ENCODE results near the gene KATNBL1.
A peak's percentile ranks its signal among the peaks of the same experiment; 100 is the strongest.

The KATNBL1 gene

GRCh38 chr15:34223904-34224596, 14.2 kb upstream of the KATNBL1 start:
- no peak for TF ChIP-seq CTCF (IDR thresholded peaks at IDR 0.05)
- DNase-seq (ENCODE audit: low spot score) = no peak
- peak overlapping the region; percentile 69 to 85 for H3K27ac ChIP-seq
- H3K4me3 ChIP-seq = peak overlapping the region; percentile 97

GRCh38 chr15:34217587-34218225, 7.8 kb upstream of the KATNBL1 start:
- Histone ChIP-seq H3K27ac (no peak overlapping the region), H3K4me3 (no peak overlapping the region)
- TF ChIP-seq CTCF (IDR thresholded peaks at IDR 0.05) = no peak
- DNase-seq (ENCODE audit: low spot score) = no peak

DNA sequence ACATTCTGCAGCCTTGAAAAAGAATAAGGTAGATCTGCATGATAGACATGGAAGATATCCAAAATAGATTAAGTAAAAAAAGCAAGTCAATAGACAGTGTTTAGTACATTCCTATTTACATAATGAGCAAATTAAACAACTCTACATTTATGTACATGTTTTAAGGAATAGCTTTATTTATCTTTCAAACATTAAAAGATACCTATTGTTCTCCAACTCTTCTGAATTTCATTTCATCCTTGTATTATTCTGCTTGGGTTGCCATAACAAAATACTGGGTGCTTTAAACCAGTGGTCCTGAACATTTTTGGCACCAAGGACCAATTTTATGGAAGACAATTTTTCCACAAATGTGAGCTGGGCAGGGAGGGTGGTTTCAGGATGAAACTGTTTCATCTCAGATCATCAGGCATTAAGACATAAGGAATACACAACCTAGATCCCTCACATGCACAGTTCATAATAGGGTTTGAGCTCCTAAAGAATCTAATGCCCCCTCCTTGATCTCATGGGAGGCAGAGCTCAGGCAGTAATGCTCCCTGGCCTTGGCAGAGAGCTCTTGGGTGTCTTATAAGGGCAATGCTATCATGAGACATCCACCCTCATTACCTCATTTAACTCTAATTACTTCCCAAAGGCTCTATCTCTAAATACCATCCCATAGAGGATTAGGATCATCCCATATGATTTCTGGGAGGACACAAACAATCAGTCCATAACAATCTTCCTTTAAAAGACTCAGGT, 6.8 kb upstream of the KATNBL1 start:
- no peak overlapping the region for H3K4me3 ChIP-seq
- no peak for TF ChIP-seq CTCF (IDR thresholded peaks at IDR 0.05)
- no peak for DNase-seq (ENCODE audit: low spot score)
- no peak overlapping the region for H3K27ac ChIP-seq

GRCh38 chr15:34214135-34214534, 4.2 kb upstream of the KATNBL1 start:
- Histone ChIP-seq H3K4me3 (no peak overlapping the region), H3K27ac (no peak overlapping the region)
- DNase-seq (ENCODE audit: low spot score) = no peak
- TF ChIP-seq CTCF (IDR thresholded peaks at IDR 0.05) = no peak

- no peak overlapping the region for H3K4me3 ChIP-seq
- H3K27ac ChIP-seq = no peak overlapping the region
- TF ChIP-seq CTCF (IDR thresholded peaks at IDR 0.05) = no peak
- DNase-seq (ENCODE audit: low spot score) = no peak
Observed at GRCh38 chr15:34213690-34214089, 3.8 kb upstream of the KATNBL1 start.

DNA sequence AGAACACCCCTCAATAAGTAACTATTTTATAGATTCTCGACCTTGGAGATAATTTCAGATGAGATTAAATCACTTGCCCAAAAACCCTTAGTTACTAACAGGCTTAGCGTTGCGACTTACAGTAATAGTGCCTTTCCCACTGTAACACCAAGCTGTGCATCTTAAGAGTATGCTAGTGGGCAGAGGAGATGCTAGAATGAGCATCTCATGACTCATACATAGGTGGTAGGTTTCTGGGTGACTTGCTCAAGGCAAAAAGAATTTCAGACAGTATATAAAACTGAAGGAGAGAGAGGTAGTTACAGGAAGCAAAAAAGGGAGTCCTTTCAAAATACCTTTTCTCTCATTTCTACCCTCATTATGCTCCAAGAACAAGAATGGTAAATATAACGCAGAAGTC, 3.9 kb downstream of the KATNBL1 start:
- TF ChIP-seq CTCF (IDR thresholded peaks at IDR 0.05) = no peak
- no peak for DNase-seq (ENCODE audit: low spot score)
- Histone ChIP-seq H3K27ac (no peak overlapping the region), H3K4me3 (no peak overlapping the region)

All from coronary artery (tissue), 2 donors.